ENCODE results near the gene RRAS2.

RRAS2 gene

DNA sequence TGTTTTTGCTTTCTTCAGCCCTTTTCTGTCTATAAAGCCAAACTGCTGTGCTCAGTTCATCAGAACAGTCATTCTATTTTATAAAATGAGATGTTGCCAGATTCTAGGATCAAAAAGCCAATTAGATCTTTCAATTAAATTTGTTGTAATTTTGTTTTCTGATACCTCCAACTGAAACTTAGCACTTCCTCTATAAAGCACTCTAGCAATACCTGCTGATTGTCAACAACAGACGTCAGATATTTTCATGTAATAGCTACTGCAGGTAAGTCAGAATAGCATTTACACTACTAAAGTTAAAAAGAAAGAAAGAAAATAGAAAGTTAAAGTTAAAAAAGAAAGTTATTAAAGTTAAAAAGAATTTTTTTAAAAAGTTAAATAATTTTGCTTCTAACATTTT lies 19.6 kb downstream of the RRAS2 start:
- FAIRE-seq (no peak), DNase-seq (ENCODE audit: insufficient read length, low spot score) (no peak)
- TF ChIP-seq POLR2A (IDR thresholded peaks at IDR 0.05; ENCODE audit: low read depth, low read length): no peak

DNA sequence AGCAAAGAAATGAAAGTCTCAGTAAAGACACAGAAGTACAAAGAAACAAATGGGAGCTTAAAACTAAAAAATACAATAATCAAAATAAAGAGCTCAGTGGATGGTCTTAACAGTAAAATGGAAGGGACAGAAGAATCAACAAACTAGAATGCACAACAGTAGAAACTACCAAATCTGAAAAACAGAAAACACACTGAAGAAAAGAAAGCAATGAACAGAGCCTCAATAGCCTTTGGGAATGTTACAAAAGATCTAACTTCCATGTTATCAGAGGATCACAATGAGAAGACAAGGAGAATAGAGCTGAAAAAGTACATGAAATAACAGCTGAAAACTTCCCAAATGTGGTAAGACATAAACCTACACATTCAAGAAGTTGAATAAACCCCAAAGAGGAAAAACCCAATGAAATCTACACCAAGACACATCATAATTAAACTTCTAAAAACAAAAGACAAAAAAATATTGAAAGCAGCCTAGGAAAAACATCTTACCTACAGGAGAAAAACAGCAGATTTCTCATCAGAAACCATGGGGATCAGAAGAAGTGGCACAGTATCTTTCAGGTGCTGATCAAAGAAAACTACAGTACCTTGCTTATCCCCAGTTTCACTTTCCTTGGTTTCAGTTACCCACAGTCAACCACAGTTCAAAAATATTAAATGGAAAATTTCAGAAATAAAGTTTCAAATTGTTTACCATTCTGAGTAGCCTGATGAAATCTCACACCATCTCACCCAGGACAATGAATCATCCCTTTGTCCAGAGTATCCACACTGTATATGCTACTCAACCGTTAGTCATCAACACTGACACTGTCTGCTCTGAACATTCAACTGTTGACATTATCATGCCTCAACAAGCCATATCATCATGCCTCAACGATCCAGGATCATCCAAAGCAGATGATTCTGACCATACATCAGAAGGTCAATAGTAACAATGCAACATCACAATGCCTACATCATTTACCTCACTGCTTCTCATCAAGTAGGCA lies 22.2 kb downstream of the RRAS2 start:
- FAIRE-seq (peak; percentile 100), DNase-seq (ENCODE audit: insufficient read length, low spot score) (peak; percentile 26)
- no peak for TF ChIP-seq POLR2A (IDR thresholded peaks at IDR 0.05; ENCODE audit: low read depth, low read length)

DNA sequence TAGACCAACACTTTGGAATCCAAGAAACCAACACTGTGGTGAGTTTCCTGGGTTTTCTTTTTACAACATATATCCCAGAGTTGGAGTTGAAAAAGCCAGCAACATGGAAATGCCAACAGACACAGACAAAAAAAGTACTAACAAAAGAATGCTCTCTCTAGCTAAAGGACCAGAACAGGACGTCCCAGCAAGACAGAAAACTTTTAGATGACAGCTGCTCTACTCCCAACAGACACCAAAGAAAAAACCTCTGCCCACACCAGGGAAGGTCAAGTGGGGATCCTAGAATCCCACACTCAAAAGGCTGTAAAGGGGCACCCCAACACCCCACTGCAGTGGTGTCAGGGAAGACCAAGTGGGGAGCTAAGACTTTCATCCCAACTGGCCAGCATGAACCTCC lies 23.3 kb downstream of the RRAS2 start:
- no peak for DNase-seq (ENCODE audit: insufficient read length, low spot score)
- TF ChIP-seq POLR2A (IDR thresholded peaks at IDR 0.05; ENCODE audit: low read depth, low read length): no peak
- no peak for FAIRE-seq

DNA sequence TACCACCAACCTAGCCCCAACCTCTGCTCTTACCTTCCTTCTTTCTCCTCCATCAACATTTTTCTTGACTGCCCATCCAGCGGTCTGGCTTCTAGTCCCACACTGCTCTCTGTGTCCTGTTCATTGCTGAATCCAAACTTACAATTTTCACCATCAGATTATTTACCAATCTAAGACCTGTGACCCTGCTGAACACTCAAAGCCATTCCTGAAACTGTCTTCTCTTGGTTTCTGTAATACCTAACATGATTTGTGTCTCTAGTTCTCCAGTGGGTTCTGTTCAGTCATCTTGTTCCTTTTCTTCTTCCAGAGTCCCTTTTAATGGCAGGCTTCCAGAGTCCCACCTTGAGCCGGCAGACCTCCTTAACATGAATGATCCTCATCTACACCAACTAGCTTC lies 24.1 kb downstream of the RRAS2 start:
- no peak for DNase-seq (ENCODE audit: insufficient read length, low spot score)
- no peak for TF ChIP-seq POLR2A (IDR thresholded peaks at IDR 0.05; ENCODE audit: low read depth, low read length)
- no peak for FAIRE-seq

DNA sequence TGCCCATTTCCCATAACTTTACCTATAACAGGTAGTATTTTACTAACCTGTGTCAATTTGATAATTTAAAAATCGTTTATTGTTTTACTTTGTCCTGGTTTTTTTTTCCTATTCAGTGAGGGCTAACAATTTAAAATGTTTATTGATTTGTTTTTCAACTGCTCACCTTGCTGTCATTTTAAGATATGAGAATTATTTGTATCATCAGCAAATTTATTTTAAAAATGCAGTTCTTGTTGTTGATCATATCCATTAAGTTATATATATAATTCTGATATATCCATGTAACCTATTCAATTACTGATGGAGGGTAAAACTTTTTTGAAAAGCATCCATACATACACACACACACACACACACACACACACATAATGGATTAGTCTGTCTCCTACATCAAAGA lies 24.8 kb downstream of the RRAS2 start:
- no peak for DNase-seq (ENCODE audit: insufficient read length, low spot score)
- TF ChIP-seq POLR2A (IDR thresholded peaks at IDR 0.05; ENCODE audit: low read depth, low read length): no peak
- FAIRE-seq: no peak

DNA sequence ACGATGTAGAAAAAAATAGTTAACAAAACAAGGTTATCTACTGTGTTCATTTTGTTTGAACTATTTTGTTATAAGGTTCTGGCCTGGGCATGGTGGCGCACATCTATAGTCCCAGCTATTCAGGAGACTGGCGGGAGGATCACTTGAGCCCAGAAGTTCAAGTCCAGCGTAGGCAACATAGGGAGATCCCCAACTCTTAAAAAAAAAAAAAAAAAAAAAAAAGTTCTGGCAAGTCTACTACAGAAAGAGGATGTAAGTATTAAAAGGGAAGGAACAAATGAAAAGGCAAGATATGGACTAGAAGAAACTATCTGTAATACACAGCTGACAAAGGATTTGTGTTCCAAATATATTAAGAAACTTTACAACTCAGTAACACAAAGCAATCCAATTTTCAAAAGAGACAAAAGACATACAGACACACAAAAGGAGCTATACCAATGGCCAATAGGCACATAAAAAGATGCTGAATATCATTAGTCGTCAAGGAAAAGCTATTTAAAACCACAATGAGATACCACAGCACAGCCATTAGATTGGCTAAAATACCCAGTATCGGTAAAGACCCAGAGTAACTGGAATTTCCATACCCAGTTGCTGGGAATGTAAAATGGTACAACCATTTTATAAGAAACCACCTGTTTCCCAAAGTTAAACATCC lies 27.4 kb downstream of the RRAS2 start:
- TF ChIP-seq POLR2A (IDR thresholded peaks at IDR 0.05; ENCODE audit: low read depth, low read length): no peak
- peak; percentile 38 for FAIRE-seq

DNA sequence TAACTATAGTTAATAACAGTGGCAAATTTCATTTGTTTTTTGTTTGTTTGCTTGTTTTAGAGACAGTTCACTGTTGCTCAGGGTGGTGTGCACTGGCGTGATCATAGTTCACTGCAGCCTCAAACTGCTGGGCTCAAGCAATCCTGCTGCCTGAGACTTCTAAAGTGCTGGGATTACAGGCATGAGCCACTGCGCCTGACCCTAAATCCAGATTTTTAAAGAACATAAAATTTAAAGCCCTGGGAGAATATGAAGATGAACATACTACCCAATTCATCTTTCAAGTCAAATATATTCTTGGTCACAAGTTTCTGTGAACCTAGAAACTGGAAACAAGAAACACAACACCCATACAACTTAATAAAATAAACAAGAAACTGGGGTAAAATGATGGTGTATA lies 28.1 kb downstream of the RRAS2 start:
- TF ChIP-seq POLR2A (IDR thresholded peaks at IDR 0.05; ENCODE audit: low read depth, low read length): no peak
- no peak for FAIRE-seq
- no peak for DNase-seq (ENCODE audit: insufficient read length, low spot score)

More for the DNA sequence above, 27.4 kb downstream of the RRAS2 start:
- no peak for DNase-seq (ENCODE audit: insufficient read length, low spot score)

DNA sequence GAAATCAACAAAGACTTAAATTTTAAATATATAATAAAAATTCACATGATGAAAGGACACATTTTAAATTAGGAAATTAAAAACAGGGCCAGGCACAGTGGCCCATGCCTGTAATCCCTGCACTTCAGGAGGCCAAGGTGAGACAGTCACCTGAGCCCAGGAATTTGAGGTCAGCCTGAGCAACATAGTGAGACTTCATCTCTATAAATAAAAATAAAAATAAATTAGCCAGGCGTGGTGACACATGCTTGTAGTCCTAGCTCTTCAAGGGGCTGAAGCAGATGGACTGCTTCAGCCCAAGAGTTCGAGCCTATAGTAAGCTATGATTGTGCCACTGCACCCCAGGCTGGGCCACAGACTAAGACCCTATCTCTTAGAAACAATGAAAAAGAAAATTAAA lies 29.3 kb downstream of the RRAS2 start:
- DNase-seq (ENCODE audit: insufficient read length, low spot score) (no peak), FAIRE-seq (no peak)
- no peak for TF ChIP-seq POLR2A (IDR thresholded peaks at IDR 0.05; ENCODE audit: low read depth, low read length)

DNA sequence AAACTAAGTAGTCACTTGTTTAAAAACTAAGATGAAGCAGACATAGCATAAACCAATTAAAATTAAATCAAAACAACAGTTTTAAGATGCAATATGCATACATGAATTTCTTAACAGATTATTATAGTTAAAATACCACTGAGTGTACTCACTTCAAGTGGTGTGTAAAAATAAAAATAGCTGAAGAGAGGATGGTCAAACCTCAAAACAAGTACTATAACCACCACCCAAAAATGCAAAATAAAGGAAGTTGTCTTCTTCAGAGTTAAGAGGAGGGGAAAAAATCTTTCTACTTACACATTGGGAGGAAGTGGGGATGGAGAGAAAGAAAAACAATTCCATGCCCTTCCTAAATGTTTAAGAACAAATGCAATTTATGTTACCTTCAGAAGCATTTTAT lies 31.9 kb downstream of the RRAS2 start:
- FAIRE-seq: peak; percentile 65
- no peak for TF ChIP-seq POLR2A (IDR thresholded peaks at IDR 0.05; ENCODE audit: low read depth, low read length)
- DNase-seq (ENCODE audit: insufficient read length, low spot score): no peak

DNA sequence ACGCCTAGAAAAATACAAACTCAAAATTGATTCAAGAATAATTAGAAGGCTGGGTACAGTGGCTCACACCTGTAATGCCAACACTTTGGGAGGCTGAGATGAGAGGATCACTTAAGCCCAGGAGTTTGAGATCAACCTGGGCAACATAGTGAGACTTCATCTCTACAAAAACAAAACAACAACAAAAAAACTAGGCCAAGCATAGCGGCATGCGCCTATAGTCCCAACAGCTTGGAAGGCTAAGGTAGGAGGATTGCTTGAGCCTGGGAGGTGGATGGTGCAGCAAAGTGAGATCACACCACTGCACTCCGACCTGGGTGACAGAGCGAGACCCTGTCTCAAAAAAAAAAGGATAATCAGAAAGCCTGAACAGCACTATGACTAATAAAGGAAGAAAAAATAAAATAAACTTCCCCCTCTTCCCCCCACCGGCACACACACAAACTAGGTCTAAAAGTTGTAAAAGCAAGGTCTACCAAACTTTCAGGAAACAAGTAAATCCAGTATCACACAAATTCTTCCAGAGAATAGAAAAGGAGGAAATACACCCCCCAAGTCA lies 35.8 kb downstream of the RRAS2 start:
- FAIRE-seq (peak; percentile 11), DNase-seq (ENCODE audit: insufficient read length, low spot score) (no peak)
- TF ChIP-seq POLR2A (IDR thresholded peaks at IDR 0.05; ENCODE audit: low read depth, low read length): no peak

DNA sequence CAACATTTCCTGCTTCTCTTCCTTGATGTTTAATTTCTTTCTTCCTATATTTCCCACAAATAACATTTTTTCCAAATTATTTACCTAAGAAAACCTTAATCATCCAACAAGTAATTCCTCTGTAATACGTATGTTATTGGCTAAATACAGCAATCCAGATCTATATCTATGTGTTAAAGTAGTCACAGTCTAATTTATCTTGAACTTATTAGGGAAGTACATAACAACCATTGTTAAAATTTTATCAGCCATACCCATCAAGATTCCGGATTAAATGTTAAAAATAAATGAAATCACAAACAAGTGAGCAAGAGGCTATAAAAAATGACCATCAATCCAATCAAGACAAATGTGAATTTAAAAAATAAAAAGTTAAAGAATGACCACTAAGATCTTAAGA lies 36.5 kb downstream of the RRAS2 start:
- no peak for FAIRE-seq

DNA sequence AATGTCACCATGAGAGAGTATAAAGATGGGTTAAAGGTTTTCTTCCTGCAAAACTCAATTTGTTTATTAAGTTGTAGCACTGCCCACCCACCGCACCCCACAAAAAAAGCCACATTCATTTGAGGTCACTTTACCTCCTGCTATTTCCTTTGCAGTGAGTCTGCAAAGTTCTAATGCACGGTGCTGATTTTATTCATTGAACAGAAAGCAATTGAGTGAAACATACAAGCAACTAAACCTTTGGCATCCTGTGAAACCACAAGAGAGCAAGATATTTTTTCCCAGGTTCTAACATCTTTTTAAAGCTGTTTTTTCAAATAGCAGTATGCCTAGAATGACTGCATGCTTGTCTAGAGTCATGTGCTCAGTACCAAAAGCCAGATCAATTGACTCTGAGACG lies 39.0 kb downstream of the RRAS2 start:
- FAIRE-seq (peak; percentile 36), DNase-seq (ENCODE audit: insufficient read length, low spot score) (no peak)
- TF ChIP-seq POLR2A (IDR thresholded peaks at IDR 0.05; ENCODE audit: low read depth, low read length): no peak

More for the DNA sequence above, 36.5 kb downstream of the RRAS2 start:
- TF ChIP-seq POLR2A (IDR thresholded peaks at IDR 0.05; ENCODE audit: low read depth, low read length): no peak
- DNase-seq (ENCODE audit: insufficient read length, low spot score): no peak

DNA sequence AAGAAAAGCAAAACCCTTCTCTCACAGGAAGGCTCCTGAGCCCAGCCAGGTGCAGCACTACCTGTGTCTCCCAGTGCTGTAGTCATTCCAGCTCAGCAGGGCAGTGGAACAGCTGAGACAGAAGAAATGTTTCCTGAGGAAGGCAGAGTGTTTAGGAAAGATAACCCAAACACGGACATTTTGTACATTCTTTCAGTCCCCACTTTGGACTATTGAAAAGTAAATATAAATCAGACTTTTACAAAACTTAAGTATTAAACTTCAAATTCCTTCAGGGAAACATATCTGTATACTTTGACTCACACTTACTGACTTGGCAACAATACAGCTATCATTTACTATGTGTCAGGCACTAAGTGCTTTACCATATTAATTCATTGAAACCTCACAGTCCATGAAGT lies 40.4 kb downstream of the RRAS2 start:
- FAIRE-seq (no peak), DNase-seq (ENCODE audit: insufficient read length, low spot score) (no peak)
- TF ChIP-seq POLR2A (IDR thresholded peaks at IDR 0.05; ENCODE audit: low read depth, low read length): no peak

DNA sequence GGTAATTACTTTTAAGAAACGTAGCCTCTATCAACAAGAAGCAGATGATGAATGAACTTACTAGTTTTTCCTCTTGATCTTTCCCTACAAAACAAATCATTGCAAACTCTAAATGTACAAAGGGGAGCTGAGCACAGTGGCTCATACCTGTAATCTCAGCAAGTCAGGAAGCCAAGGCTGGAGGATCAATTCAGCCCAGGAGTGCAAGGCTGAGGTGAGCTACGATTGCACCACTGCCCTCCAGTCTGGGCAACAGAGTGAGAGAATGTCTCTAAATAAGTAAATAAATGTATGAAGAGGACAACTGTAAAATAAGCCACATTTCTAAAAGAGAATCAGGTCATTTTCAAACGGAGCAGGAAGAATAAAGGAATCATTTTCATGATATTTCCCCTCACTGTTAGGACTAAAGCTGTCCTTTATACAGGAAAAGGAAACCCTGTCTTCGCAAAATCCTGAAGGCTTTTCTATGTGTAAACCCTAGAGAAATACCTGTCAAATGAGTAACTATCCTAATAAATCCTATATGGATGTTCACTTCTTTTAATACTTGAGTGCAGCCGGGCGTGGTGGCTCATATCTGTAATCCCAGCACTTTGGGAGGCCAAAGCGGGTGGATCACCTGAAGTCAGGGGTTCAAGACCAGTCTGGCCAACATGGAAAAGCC lies 41.2 kb downstream of the RRAS2 start:
- TF ChIP-seq POLR2A (IDR thresholded peaks at IDR 0.05; ENCODE audit: low read depth, low read length): no peak
- no peak for FAIRE-seq
- DNase-seq (ENCODE audit: insufficient read length, low spot score): no peak

All from H54 (cell line).